D721Med (cell line): Measurements from ENCODE around the gene BCAN.

ENCODE experiments used
- DNase-seq: peaks from one replicate; pipeline ENCODE4 v3.0.0; 2011; ENCODE audit warnings: low spot score; ENCODE audit not compliant: insufficient read length
- FAIRE-seq: peaks from 2 replicates; lab custom pipeline; 2011; peaks lifted over from hg19 to GRCh38; lab: Jason Lieb, UNC
- TF ChIP-seq, protein P1 (sequence below): IDR thresholded peaks from 2 replicates; pipeline ENCODE4 v1.5.1; 2012; ENCODE audit warnings: mild to moderate bottlenecking, control low read depth; ENCODE audit not compliant: insufficient read depth; ENCODE audit errors: missing control alignments

The BCAN gene

DNA sequence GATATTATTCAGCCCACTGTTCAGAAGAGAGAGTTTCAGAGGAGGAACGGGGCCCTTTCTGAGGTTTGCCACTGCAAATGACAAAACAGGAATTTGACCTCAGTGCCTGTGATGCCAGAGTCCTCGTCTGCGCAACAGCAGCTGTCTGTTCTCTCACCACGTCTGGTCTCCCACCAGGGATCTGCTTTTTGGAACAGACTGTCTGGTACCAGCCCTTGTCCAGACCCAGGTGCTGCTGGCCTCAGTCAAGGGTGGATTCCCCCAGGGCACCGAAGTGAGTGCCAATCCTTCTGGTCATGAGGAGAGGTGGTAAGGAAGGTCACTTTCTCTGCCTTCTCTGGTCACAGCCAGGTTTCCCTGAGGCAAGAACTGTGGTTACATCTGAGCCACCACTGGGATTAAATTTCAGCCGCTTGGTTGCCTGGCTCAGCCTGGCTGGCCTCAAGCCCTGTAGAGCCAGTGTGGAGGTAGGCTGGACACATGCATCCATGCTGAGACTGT is 2.3 kb upstream of the BCAN start:
- DNase-seq (no peak), FAIRE-seq (no peak)
- TF ChIP-seq, protein P1, sequence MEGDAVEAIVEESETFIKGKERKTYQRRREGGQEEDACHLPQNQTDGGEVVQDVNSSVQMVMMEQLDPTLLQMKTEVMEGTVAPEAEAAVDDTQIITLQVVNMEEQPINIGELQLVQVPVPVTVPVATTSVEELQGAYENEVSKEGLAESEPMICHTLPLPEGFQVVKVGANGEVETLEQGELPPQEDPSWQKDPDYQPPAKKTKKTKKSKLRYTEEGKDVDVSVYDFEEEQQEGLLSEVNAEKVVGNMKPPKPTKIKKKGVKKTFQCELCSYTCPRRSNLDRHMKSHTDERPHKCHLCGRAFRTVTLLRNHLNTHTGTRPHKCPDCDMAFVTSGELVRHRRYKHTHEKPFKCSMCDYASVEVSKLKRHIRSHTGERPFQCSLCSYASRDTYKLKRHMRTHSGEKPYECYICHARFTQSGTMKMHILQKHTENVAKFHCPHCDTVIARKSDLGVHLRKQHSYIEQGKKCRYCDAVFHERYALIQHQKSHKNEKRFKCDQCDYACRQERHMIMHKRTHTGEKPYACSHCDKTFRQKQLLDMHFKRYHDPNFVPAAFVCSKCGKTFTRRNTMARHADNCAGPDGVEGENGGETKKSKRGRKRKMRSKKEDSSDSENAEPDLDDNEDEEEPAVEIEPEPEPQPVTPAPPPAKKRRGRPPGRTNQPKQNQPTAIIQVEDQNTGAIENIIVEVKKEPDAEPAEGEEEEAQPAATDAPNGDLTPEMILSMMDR, result no peak

DNA sequence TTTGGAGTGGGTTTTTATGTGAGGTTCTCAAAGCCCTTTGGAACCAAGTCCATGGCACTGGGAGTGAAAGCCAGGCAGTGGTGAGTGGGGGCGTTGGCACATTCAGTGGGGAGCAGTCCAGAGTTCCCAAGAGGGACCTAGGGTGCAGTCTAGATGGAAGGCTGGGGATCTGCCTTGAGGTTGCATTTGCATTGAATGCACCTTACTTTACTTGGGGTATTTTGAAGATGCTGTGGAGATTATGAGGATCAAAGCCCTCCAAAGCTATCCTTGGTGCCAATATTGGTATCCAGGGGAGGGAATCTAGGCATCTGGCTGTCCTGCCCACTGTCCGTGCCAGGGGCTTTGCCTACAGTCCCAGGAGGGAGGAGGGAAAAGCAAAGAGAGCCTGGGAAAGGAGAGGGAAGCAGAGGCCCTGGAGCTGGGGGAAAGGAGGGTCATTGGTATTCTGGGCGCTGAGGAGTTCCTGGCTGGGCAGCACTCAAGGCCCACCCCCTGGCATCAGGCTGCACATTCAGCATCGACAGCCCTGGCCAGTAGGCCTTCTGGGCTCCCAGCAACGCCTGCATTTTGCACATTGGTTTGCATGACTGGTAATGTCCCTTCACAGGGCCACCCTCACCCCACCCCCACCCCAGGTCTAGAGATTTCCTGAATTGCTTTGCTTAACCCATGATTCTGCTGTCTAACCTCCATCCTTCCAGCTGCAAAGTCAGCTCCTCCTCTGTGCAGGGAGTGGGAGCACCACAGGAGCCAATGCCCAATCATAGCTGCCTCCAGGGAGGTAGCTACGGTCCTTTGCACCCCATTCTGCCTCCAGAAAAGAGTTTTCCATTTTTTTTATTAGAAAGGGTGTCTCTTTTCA is 843 bp upstream of the BCAN start:
- FAIRE-seq (no peak), DNase-seq (no peak)
- TF ChIP-seq, protein P1, result no peak

DNA sequence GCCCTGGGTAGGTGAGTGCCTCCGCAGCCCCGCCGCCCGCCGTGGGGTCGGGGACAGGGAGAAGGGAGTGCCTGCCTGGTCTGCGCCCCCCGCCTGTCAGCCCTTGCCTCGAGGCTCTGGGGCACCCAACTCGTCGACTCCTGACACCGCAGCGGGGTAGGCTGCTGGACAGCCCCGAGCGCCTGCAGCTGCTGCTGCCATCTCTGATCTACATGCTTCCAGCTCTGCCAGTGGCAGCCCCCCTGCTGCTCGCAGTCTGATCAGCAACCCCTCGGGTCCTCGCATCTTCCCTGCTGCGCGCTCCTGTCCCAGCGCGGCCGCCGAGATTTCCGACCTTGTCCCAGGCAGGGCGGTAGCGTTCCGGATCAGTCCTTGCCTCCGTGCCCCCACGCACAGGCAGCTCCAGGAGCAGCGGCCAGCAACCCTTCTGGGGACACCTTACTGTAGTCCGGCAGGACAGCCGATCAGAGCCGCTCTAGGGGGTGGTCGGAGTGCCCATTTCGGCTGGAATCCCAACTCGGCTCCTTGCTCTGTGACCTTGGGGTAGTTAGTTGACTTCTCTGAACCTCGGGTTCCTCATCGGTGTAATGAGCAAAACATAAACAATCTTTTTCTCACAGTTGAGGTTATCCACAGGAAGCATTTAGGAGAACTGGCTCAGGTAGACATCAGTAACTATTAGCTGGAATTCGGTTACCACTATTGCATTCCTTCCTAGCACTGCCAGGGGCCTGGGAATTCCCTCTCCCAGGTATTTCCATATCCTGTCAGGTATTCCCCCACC is 540 bp downstream of the BCAN start:
- no peak for FAIRE-seq

DNA sequence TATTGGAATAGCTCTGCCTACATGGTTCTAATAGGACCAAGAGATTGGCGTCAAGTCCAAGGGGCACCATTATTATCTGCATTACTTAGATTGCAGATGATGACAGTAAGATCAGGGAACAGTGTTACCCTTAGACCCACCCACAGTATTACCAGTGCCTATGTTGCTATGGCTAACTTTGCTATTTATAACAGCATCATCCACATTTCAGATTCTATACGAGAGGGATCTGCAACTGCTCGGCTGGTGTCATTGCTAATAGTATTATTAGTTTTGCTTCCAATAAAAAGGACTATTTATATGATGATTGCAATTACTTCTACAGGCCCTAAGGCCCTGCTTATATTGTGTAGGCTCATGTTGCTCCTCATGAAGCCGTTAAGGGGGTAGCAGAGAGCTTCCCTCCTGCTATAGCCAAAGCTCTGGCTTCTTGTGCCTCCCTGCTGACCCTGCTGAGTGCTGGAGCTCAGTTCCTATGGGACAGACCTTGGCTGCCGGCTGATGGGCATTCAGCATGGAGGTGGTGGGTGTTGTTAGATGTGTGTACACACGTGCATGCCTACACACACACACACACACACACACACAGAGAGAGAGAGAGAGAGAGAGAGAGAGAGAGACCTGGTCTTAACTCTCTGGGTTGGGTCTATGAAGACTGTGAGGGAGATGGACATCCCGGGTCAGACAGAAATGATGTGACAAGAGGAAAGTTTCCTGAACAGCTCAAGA is 1.3 kb downstream of the BCAN start:
- TF ChIP-seq, protein P1, result no peak
- DNase-seq, result no peak
- FAIRE-seq, result no peak

More for the DNA sequence above, 540 bp downstream of the BCAN start:
- no peak for DNase-seq
- TF ChIP-seq, protein P1, result no peak

DNA sequence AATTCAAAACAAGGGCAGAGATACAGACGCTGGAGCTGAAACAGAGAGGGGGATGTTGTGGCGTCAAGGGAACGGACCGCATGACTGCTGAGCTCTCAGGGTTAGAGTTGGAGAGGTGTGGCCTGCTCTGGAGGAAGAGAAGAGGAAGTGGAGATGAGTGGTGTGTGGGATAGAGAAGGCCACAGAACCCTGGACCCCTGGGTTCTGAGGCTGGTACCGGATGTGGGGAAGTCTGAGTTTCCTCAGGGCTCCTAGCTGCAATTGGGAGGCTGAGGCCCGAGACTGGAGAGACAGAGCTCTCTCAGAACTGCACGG is 1.8 kb downstream of the BCAN start:
- DNase-seq, result no peak
- no peak for FAIRE-seq
- TF ChIP-seq, protein P1, result no peak

DNA sequence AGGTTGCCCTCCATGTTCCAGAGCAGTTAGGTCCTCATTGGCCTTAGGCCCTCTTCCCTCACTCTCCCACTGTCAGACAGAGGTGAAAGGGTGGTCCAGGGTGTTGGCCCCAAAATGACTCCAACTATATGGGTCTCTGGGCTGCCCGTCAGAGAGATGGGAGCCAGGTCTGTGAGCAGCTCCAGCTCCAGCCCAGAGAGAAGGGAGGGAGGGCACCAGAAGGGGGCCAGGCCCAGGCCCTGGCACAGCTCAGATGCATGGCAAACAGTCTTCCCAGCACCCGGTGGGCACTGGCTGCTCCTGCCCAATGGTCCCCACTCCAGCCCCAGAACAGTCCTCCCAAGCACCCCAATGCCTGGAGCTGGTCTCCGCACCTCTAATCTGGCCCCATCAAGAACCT is 2.2 kb downstream of the BCAN start:
- FAIRE-seq (no peak), DNase-seq (no peak)
- TF ChIP-seq, protein P1, result no peak
